GM23338 (cell line): ENCODE data around the gene ARID3B.

Source experiments
- CREB1 ChIP-seq: fragments of 250-450 bp; sonication (Bioruptor Pico); IDR thresholded peaks from 2 replicates; pipeline ENCODE4 v1.5.0; 2020; ENCODE audit warnings: low read depth, mild to moderate bottlenecking, moderate library complexity
- CTCF ChIP-seq, 2 experiments: fragments of 200-600 bp in 1 of 2; sonication (generic) in 1 of 2; conservative IDR thresholded peaks; 2 replicates each; pipeline versions ENCODE4 v1.5.1 to v1.6.1; 2016 to 2017; ENCODE audit warnings: antibody characterized with exemption in 2 of 2, low read depth in 2 of 2, mild to moderate bottlenecking in 2 of 2, moderate library complexity in 1 of 2
- ETS1 ChIP-seq: IDR thresholded peaks from 2 replicates; pipeline ENCODE4 v1.6.1; 2016; ENCODE audit warnings: antibody characterized with exemption
- EZH2 ChIP-seq: fragments of 200-600 bp; sonication (generic); IDR thresholded peaks from one replicate; pipeline ENCODE4 v1.8.0; 2017; ENCODE audit warnings: antibody characterized with exemption, mild to moderate bottlenecking, low read depth; ENCODE audit not compliant: unreplicated experiment
- EZH2phosphoT487 ChIP-seq: fragments of 200-600 bp; sonication (generic); IDR thresholded peaks from one replicate; pipeline ENCODE4 v1.8.1; 2018; ENCODE audit warnings: antibody characterized with exemption; ENCODE audit not compliant: unreplicated experiment
- JUNB ChIP-seq: IDR thresholded peaks from one replicate; pipeline ENCODE4 v1.6.1; 2016; ENCODE audit warnings: antibody characterized with exemption; ENCODE audit not compliant: unreplicated experiment
- NANOG ChIP-seq: IDR thresholded peaks from 2 replicates; pipeline ENCODE4 v1.6.1; 2016; ENCODE audit warnings: antibody characterized with exemption, borderline replicate concordance
- POLR2AphosphoS5 ChIP-seq: IDR thresholded peaks from 2 replicates; pipeline ENCODE4 v1.6.1; 2016; ENCODE audit warnings: antibody characterized with exemption, low read depth
- REST ChIP-seq: IDR thresholded peaks from one replicate; pipeline ENCODE4 v1.6.1; 2018; ENCODE audit warnings: antibody characterized with exemption; ENCODE audit not compliant: unreplicated experiment
- STAT1 ChIP-seq: IDR thresholded peaks from one replicate; pipeline ENCODE4 v1.6.1; 2016; ENCODE audit warnings: antibody characterized with exemption; ENCODE audit not compliant: unreplicated experiment
- ZNF114 ChIP-seq: fragments of 250-450 bp; sonication (Bioruptor Pico); IDR thresholded peaks from 2 replicates; pipeline ENCODE4 v1.5.0; 2020; ENCODE audit warnings: mild to moderate bottlenecking, moderate library complexity
- ZNF331 ChIP-seq: fragments of 250-450 bp; sonication (Bioruptor Pico); IDR thresholded peaks from 2 replicates; pipeline ENCODE4 v1.5.0; 2020; ENCODE audit warnings: low read depth, mild to moderate bottlenecking, moderate library complexity
- ZNF462 ChIP-seq: fragments of 250-450 bp; sonication (Bioruptor Pico); IDR thresholded peaks from 2 replicates; pipeline ENCODE4 v1.5.0; 2020; ENCODE audit warnings: mild to moderate bottlenecking, moderate library complexity

- no peak for TF ChIP-seq CTCF (conservative IDR thresholded peaks at IDR 0.05; ENCODE audit: low read depth in 2 of 2)
- TF ChIP-seq EZH2phosphoT487: no peak
- no peak for TF ChIP-seq EZH2
- no peak for TF ChIP-seq POLR2AphosphoS5
- TF ChIP-seq NANOG: no peak
- TF ChIP-seq REST: no peak
- no peak for TF ChIP-seq ETS1
- TF ChIP-seq JUNB: no peak
- no peak for TF ChIP-seq CREB1 (CRISPR knock-in tag)
- TF ChIP-seq ZNF331 (CRISPR knock-in tag): no peak
- no peak for TF ChIP-seq STAT1
- TF ChIP-seq ZNF114 (CRISPR knock-in tag): no peak
- TF ChIP-seq ZNF462 (CRISPR knock-in tag): no peak
Measured at GRCh38 chr15:74523982-74524381, 17.0 kb upstream of the ARID3B start.
